CD4-positive, alpha-beta T cell (primary cell): ENCODE results near the gene GLB1L3. TPM values are rescaled to one million over a fixed set of nuclear protein-coding genes. Genes with fewer than 3 reads are reported as not detected.

Source experiments
- ATAC-seq: fragments of 200-7000 bp; cut with Tn5 transposase; one replicate; pipeline ENCODE4 v1.10.0; 2022; ENCODE audit warnings: mild to moderate bottlenecking; ENCODE audit not compliant: poor library complexity
- CTCF ChIA-PET: fragments of 350-600 bp; sonication (Branson Sonifier 250); formaldehyde crosslinking; loops from one replicate; lab custom pipeline; 2021; ENCODE audit warnings: antibody characterized with exemption, inconsistent platforms; lab: Charles Lee
- POLR2A ChIA-PET: fragments of 350-600 bp; sonication (Branson Sonifier 250); formaldehyde crosslinking; loops from one replicate; lab custom pipeline; 2021; ENCODE audit warnings: antibody characterized with exemption, inconsistent platforms; lab: Charles Lee
- DNase-seq, 14 experiments: peaks; one replicate each; pipeline ENCODE4 v3.0.0-alpha.2; 2013 to 2020; ENCODE audit warnings: mixed read lengths in 2 of 14
- H3K27ac ChIP-seq, 2 donors: one replicate each; pipeline versions ENCODE4 v1.5.1 to v1.7.0; 2013; ENCODE audit warnings: low read length in 2 of 2, low read depth in 1 of 2, mild to moderate bottlenecking in 1 of 2
- H3K27me3 ChIP-seq, 2 experiments: 1 replicate in 1 of 2; 2 replicates in 1 of 2; pipeline versions ENCODE4 v1.6.1 to v1.7.0; 2013; ENCODE audit warnings: low read length in 2 of 2, control low read depth in 1 of 2, mild to moderate bottlenecking in 1 of 2, moderate library complexity in 1 of 2; ENCODE audit not compliant: insufficient read depth in 2 of 2, control insufficient read depth in 1 of 2
- H3K36me3 ChIP-seq: one replicate; pipeline ENCODE4 v1.6.1; 2013; ENCODE audit warnings: low read length, control low read depth; ENCODE audit not compliant: insufficient read depth
- H3K4me1 ChIP-seq: one replicate; pipeline ENCODE4 v1.6.1; 2013; ENCODE audit warnings: low read length, control low read depth; ENCODE audit not compliant: insufficient read depth
- H3K4me3 ChIP-seq: one replicate; pipeline ENCODE4 v1.5.1; 2013; ENCODE audit warnings: mild to moderate bottlenecking, low read length, moderate library complexity
- H3K9me3 ChIP-seq, 2 experiments: 1 replicate in 1 of 2; 2 replicates in 1 of 2; pipeline versions ENCODE4 v1.6.1 to v1.7.0; 2013; ENCODE audit warnings: low read length in 2 of 2, mild to moderate bottlenecking in 2 of 2, control low read depth in 1 of 2, moderate library complexity in 1 of 2; ENCODE audit not compliant: control insufficient read depth in 1 of 2, insufficient read depth in 1 of 2
- H3K27ac Mint-ChIP-seq: one replicate; pipeline ENCODE4 v1.8.0; 2020; ENCODE audit warnings: mixed read lengths
- H3K27me3 Mint-ChIP-seq: one replicate; pipeline ENCODE4 v1.8.0; 2021; ENCODE audit warnings: mixed read lengths
- H3K36me3 Mint-ChIP-seq: one replicate; pipeline ENCODE4 v1.8.0; 2021; ENCODE audit warnings: low read depth, mixed read lengths
- H3K4me1 Mint-ChIP-seq: one replicate; pipeline ENCODE4 v1.8.0; 2021; ENCODE audit warnings: low read depth, mixed read lengths
- H3K4me3 Mint-ChIP-seq: one replicate; pipeline ENCODE4 v1.8.0; 2020; ENCODE audit warnings: mild to moderate bottlenecking, mixed read lengths
- H3K9me3 Mint-ChIP-seq: one replicate; pipeline ENCODE4 v1.8.0; 2020; ENCODE audit warnings: mixed read lengths
- intact Hi-C, 2 experiments: fragments of 100-400 bp; cut with DNase I in 1 of 2; cut with micrococcal nuclease in 1 of 2; formaldehyde crosslinking; loops; one replicate each; pipeline versions ENCODE4 v1.15.1 to v1.9.0; 2023 to 2025; cut with DNase I, micrococcal nuclease
- total RNA-seq, 174 experiments: library from RNA in 2 of 174; stranded (reverse) in 2 of 174; gene quantifications; one replicate each; pipeline ENCODE4 v1.2.3 and lab custom pipeline; 2021 to 2026
- TF ChIP-seq, protein P1 (sequence below): fragments of 200-600 bp; IDR thresholded peaks from one replicate; pipeline ENCODE4 v1.8.0; 2022; ENCODE audit warnings: antibody characterized with exemption, mild to moderate bottlenecking

The GLB1L3 gene
- total RNA-seq, 2 experiments from 2014 or later, result 1.3 to 1.5 TPM

DNA sequence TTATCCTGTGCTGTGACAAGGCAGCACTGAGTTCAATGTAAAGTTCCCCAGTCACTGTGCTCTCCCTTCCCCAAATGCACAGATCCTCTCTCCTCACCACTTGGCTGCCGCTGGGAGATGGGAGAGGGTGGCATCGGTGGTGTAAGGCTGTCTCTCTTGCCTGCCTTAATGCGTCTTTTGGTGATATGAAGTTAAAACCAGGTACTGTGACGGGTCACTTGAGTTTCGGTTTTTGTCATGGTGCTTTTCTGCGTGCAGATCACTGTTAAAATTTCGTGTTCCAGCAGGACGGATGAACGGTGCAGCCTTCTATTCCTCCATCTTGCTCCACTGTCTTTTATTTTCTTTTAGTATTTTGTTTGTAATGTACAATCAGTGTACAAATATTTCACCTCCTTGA lies 74.2 kb downstream of the GLB1L3 start:
- peaks cover 22% of the 10 kb centered on the region for H3K4me1 Mint-ChIP-seq

DNA sequence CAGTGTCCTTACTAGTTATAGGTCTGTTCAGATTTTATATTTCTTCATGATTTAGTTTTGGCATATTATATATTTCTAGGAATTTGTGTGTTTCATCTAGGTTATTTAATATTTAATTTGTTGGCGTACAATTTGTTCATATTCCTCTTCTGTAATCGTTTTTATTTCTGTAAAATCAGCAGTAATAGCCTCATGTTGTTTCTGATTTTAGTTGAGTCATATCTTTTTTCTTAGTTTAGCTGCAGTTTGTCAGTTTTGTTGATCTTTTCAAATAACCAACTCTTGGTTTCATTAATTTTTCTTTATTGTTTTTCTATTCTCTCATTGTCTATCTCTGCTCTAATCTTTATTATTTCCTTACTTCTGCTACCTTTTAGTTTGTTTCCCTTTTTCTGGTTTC lies 75.9 kb downstream of the GLB1L3 start:
- no peaks in the 10 kb centered on the region for H3K27me3 ChIP-seq
- no peaks in the 10 kb centered on the region for H3K9me3 ChIP-seq
- POLR2A ChIA-PET, result no interaction called here
- ATAC-seq (no peak), DNase-seq (no peak)
- Mint-ChIP-seq H3K4me1 (peaks cover 22% of the 10 kb centered on the region), H3K27ac (no peak overlapping the region), H3K9me3 (peaks cover 2% of the 10 kb centered on the region), H3K4me3 (no peak overlapping the region), H3K27me3 (no peaks in the 10 kb centered on the region), H3K36me3 (no peaks in the 10 kb centered on the region)
- CTCF ChIA-PET, result no interaction called here
- intact Hi-C loops, result no loop called here
- H3K27ac ChIP-seq, result no peak overlapping the region
- TF ChIP-seq, protein P1, sequence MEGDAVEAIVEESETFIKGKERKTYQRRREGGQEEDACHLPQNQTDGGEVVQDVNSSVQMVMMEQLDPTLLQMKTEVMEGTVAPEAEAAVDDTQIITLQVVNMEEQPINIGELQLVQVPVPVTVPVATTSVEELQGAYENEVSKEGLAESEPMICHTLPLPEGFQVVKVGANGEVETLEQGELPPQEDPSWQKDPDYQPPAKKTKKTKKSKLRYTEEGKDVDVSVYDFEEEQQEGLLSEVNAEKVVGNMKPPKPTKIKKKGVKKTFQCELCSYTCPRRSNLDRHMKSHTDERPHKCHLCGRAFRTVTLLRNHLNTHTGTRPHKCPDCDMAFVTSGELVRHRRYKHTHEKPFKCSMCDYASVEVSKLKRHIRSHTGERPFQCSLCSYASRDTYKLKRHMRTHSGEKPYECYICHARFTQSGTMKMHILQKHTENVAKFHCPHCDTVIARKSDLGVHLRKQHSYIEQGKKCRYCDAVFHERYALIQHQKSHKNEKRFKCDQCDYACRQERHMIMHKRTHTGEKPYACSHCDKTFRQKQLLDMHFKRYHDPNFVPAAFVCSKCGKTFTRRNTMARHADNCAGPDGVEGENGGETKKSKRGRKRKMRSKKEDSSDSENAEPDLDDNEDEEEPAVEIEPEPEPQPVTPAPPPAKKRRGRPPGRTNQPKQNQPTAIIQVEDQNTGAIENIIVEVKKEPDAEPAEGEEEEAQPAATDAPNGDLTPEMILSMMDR, result no peak
- no peak overlapping the region for H3K4me3 ChIP-seq
- no peaks in the 10 kb centered on the region for H3K36me3 ChIP-seq
- H3K4me1 ChIP-seq, result peaks cover 14% of the 10 kb centered on the region

More for the DNA sequence above, 74.2 kb downstream of the GLB1L3 start:
- no peak for DNase-seq
- Histone ChIP-seq H3K27me3 (no peaks in the 10 kb centered on the region), H3K4me3 (no peak overlapping the region), H3K36me3 (no peaks in the 10 kb centered on the region), H3K27ac (no peak overlapping the region), H3K4me1 (peaks cover 14% of the 10 kb centered on the region), H3K9me3 (no peaks in the 10 kb centered on the region)
- TF ChIP-seq, protein P1, result no peak
- intact Hi-C loops, result no loop called here
- H3K9me3 Mint-ChIP-seq, result peaks cover 2% of the 10 kb centered on the region
- H3K4me3 Mint-ChIP-seq, result no peak overlapping the region
- no peak for ATAC-seq
- POLR2A ChIA-PET, result no interaction called here
- no peaks in the 10 kb centered on the region for H3K36me3 Mint-ChIP-seq
- CTCF ChIA-PET, result no interaction called here
- H3K27ac Mint-ChIP-seq, result no peak overlapping the region
- H3K27me3 Mint-ChIP-seq, result no peaks in the 10 kb centered on the region

DNA sequence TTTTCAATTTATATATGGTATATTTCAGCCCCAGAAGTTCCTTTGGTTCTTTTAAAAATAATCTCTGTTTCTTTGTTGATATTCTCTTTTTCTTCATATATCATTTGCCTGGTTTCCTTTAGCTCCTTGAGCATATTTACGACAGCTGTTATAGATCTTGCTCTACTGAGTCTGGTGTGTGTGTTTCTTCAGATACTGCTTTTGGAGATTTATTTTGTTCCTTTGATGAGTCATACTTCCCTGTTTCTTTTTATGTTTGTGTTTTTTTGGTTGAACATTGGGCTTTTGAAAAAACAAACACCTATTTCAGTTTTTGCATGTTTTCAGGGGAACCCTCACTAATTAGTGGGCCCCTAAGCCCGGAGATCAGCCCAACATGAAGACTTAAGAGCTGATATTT lies 79.0 kb downstream of the GLB1L3 start:
- ATAC-seq, result no peak
- no peaks in the 10 kb centered on the region for H3K9me3 ChIP-seq
- H3K36me3 ChIP-seq, result no peaks in the 10 kb centered on the region
- CTCF ChIA-PET, result no interaction called here
- TF ChIP-seq, protein P1, result no peak
- POLR2A ChIA-PET, result no interaction called here
- peaks cover 2% of the 10 kb centered on the region for H3K9me3 Mint-ChIP-seq
- DNase-seq, result no peak
- intact Hi-C loops, result no loop called here
- H3K27ac Mint-ChIP-seq, result no peak overlapping the region
- no peaks in the 10 kb centered on the region for H3K27me3 ChIP-seq
- no peak overlapping the region for H3K4me3 ChIP-seq
- H3K27ac ChIP-seq, result no peak overlapping the region
- peaks cover 5% of the 10 kb centered on the region for H3K27me3 Mint-ChIP-seq
- H3K4me1 Mint-ChIP-seq, result peaks cover 13% of the 10 kb centered on the region
- H3K4me1 ChIP-seq, result peaks cover 7% of the 10 kb centered on the region
- H3K36me3 Mint-ChIP-seq, result no peaks in the 10 kb centered on the region
- no peak overlapping the region for H3K4me3 Mint-ChIP-seq
